ENCODE measurements around the gene PPP4R4.
"Not testable (repeated sequence)": the region's sequence is repeated elsewhere in the genome, so short reads cannot be mapped to it uniquely, and the experiment has no call there.

Gene PPP4R4

DNA sequence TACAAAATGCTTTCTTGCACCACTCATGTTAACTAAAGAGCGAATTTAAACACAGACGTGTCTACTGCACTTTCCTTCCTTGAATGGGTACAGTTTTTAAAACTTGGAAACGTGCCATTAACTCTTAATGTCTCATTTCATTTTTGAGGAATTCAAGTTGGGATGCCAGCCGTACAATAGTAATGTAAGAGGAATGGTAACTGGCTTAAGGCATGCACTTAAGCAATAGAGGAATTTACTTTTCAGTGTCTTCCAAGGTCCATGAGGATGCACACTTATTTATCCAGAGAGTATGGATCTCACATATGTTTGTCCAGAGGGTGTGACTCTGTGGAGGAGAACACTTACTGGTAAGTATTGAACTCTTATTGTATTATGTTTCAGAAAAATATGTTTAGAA lies 52.9 kb downstream of the PPP4R4 start:
- TF ChIP-seq CTCF (IDR thresholded peaks at IDR 0.05; ENCODE audit: low read length, missing control alignments), result no peak
- peak; percentile 17 for DNase-seq (ENCODE audit: low read depth)

GRCh38 chr14:94237046-94237445 lies 62.9 kb downstream of the PPP4R4 start:
- H3K4me3 ChIP-seq (replicated peaks; ENCODE audit: low read depth, low read length), result no peak overlapping the region
- TF ChIP-seq CTCF (IDR thresholded peaks at IDR 0.05; ENCODE audit: low read length, missing control alignments), result no peak
- no peak for DNase-seq (ENCODE audit: low read depth)

More for the DNA sequence above, 52.9 kb downstream of the PPP4R4 start:
- H3K4me3 ChIP-seq (replicated peaks; ENCODE audit: low read depth, low read length), result no peak overlapping the region

DNA sequence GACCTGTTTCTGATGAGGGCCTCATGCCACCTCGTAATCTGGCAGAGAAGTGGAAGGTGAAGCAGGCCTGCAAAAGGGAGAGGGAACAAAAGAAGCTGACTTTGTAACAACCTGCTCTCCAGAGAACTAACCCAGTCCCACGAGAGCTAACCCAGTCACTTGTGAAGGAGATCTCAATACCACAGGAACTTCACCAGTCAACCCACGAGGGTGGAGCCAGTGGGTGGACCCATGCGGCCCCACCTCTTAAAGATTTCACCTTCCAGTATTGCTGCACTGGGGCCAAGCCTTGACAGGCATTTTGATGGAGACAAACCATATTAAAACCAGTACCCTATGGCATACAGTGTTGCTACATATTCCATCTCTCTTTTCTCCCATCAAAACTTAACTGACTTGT lies 63.9 kb downstream of the PPP4R4 start:
- no peak for DNase-seq (ENCODE audit: low read depth)
- no peak for TF ChIP-seq CTCF (IDR thresholded peaks at IDR 0.05; ENCODE audit: low read length, missing control alignments)
- H3K4me3 ChIP-seq (replicated peaks; ENCODE audit: low read depth, low read length), result no peak overlapping the region

DNA sequence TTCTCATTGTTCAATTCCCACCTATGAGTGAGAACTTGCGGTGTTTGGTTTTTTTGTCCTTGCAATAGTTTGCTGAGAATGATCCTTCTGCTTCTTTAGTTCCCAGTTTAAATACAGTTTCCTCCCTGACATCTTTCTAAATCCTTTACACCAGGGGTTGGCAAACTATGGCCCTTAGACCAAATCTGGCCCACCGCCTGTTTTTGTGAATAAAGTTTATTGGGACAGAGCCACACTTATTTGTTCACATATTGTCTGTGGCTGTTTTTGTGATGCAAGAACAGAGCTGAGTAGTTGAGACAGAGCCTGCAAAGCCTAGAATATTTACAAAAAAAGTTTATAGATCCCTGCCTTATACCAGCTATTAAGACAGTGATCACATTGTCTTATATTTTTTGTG lies 65.3 kb downstream of the PPP4R4 start:
- TF ChIP-seq CTCF (IDR thresholded peaks at IDR 0.05; ENCODE audit: low read length, missing control alignments), result no peak

GRCh38 chr14:94244182-94244581 lies 70.1 kb downstream of the PPP4R4 start:
- TF ChIP-seq CTCF (IDR thresholded peaks at IDR 0.05; ENCODE audit: low read length, missing control alignments), result no peak
- DNase-seq (ENCODE audit: low read depth), result no peak
- no peak overlapping the region for H3K4me3 ChIP-seq (replicated peaks; ENCODE audit: low read depth, low read length)

More for the DNA sequence above, 65.3 kb downstream of the PPP4R4 start:
- DNase-seq (ENCODE audit: low read depth), result no peak
- H3K4me3 ChIP-seq (replicated peaks; ENCODE audit: low read depth, low read length), result no peak overlapping the region

GRCh38 chr14:94264195-94264594 lies 90.1 kb downstream of the PPP4R4 start:
- not testable (repeated sequence) for DNase-seq (ENCODE audit: low read depth); H3K4me3 ChIP-seq (replicated peaks; ENCODE audit: low read depth, low read length)

DNA sequence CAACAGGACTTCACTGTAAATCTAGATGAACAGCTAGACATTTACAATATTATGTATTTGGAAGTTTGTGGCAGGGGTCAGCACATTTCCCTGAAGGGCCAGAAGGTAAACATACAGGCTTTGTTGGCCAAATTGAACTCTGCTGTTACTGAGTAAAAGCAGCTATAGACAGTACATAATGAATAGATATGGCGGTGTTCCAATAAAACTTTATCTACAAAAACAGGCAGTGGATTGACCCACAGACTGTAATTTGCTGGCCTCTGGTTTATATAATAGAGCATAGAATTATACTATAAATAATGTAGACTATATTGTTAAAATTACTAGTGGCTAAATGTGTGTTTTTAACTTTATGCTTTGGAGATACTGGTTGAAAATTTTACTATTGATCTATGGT lies 93.2 kb downstream of the PPP4R4 start:
- no peak overlapping the region for H3K4me3 ChIP-seq (replicated peaks; ENCODE audit: low read depth, low read length)
- no peak for TF ChIP-seq CTCF (IDR thresholded peaks at IDR 0.05; ENCODE audit: low read length, missing control alignments)
- DNase-seq (ENCODE audit: low read depth), result no peak

DNA sequence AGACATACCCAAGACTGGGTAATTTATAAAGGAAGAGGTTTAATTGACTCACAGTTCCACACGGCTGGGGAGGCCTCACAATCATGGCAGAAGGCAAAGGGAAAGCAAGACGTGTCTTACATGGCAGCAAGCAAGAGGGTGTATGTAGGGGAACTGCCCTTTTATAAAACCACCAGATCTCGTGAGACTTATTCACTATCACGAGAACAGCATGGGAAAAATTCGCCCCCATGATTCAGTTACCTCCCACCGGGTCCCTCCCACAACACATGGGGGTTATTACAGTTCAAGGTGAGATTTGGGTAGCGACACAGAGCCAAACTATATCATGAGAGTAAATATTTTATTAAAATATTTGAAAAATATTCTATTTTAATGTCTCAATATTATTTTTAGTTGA lies 94.5 kb downstream of the PPP4R4 start:
- not testable (repeated sequence) for H3K4me3 ChIP-seq (replicated peaks; ENCODE audit: low read depth, low read length); DNase-seq (ENCODE audit: low read depth)
